GM12874 (cell line): Measurements from ENCODE around the gene SUGCT.

Experiments
- TF ChIP-seq, protein P1 (sequence below): IDR thresholded peaks from 2 replicates; pipeline ENCODE4 v1.5.1; 2011; ENCODE audit warnings: low read depth, mild to moderate bottlenecking, control low read depth, low read length, moderate library complexity; ENCODE audit not compliant: insufficient read depth

The SUGCT gene

DNA sequence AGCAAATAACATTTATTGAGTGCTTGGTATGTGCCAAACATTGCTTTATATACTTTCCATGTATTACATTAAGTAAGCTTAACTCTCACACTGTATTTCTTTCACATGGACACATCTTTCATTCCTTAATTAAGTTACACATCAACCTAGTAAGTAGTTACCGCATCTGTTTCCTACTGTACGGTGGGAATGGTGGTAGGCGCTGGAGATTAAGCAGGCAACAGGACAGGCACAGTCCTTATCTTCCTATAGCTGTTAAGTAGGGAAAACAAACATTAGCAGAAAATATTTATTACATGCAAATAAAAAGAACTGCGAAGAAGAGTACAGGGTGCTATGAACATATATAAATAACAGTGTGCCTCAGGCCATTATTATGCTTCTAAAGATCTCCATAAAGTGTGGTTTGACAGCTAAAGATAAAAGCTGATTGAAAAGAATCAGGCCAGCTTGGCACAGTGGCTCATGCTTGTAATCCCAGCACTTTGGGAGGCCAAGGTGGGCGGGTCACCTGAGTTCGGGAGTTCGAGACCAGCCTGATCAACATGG lies 105.0 kb downstream of the SUGCT start:
- TF ChIP-seq, protein P1, sequence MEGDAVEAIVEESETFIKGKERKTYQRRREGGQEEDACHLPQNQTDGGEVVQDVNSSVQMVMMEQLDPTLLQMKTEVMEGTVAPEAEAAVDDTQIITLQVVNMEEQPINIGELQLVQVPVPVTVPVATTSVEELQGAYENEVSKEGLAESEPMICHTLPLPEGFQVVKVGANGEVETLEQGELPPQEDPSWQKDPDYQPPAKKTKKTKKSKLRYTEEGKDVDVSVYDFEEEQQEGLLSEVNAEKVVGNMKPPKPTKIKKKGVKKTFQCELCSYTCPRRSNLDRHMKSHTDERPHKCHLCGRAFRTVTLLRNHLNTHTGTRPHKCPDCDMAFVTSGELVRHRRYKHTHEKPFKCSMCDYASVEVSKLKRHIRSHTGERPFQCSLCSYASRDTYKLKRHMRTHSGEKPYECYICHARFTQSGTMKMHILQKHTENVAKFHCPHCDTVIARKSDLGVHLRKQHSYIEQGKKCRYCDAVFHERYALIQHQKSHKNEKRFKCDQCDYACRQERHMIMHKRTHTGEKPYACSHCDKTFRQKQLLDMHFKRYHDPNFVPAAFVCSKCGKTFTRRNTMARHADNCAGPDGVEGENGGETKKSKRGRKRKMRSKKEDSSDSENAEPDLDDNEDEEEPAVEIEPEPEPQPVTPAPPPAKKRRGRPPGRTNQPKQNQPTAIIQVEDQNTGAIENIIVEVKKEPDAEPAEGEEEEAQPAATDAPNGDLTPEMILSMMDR: no peak

DNA sequence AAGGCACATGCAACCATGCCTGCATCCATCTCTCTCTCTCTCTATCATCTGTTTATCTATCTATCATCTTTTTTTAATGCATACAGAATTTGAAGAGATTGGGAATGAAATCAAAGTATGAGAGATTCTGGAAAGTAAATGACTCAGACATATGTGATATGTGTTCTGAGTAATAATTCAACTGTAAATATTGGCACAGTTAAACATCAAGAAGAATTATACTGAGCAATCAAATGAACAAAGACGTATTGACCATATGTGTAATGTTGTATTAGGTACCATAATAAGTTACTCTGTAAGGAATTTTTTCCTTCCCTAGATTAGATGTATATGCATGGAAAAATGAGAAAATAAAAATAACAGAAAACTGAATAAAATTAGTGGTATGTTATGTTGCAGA lies 108.3 kb downstream of the SUGCT start:
- TF ChIP-seq, protein P1: no peak

DNA sequence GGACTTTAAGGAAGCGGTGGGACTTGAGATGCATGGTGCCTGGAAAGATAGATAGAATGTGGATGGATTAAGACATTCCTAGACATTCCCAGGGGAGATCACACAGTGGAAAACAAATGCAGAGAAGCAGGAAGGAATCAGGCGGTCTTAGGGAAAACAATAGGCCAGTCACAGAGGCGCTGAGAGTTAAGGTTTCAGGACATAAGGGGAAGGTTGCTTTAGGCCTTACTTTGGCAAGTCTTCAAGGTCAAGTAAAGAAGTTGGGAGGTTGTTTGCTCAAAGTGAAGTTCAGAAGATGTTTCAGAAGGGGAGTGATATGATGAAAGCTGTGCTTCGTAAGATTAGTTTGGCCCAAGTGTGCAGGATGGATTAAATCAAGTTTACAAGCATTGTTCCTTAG lies 109.4 kb downstream of the SUGCT start:
- TF ChIP-seq, protein P1: no peak

DNA sequence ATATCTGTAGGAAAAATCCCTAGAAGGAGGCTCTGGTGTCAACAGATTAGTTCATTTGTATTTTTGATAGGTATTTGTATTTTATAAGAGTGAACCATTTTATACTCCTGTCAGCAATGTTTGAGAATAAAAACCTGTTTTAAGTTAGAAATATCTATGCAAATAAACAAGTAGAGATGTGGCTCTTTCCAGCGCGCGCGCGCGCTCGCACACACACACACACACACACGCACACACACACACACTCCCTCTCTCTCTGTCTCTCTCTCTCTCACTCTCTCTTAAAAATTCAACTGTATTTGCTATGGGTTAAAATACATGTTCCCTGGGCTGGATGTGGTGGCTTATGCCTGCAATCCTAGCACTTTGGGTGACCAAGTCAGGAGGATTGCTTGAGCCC lies 113.9 kb downstream of the SUGCT start:
- TF ChIP-seq, protein P1: no peak

DNA sequence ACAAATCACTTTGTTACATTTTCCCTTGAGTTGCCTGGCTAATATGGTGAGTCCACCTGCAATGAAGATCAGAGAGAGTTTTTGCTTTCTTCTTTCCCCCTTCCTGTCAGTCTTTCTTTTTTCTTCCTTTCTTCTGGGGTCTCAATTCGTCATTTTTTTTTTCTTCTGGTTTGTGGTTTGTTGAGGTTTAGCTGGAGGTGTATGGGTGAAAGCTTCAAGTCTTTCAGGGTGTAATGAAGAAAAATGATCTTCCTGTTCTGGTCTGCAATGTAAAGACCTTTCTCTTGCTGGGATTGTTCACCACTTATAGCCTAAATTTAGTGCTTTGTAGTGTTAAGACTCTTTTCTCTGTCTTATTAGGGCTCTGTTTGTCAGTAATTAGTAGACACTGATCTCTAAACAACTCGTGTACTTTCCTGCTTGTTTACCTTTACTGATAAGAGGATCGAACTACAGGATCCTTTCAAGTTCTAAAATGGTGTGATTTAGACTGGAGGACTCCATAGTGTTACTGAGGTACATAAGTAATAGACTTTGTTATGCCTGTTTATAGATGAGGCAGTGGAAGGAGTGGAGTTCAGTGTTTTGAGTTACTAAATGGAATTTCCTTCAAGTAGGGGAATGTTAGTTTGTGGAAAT lies 129.1 kb downstream of the SUGCT start:
- TF ChIP-seq, protein P1: no peak

DNA sequence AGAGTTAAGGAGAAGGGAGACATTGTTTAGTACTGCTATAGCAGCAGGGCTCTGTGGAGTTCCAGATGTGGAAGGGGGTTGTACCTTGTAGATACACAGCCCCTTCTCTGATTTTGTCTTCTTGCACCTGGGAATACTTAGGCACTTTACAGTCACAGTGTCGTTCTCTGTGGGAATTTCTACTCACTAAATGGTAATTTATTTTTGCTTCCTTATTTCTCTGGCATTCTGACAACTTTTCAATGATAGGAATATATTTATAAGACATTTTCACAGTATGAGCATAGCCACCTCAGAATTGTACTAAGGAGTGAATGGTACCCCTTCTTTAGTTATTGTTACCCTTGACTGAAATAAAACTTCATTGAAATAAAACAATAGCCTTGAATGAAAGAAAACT lies 132.8 kb downstream of the SUGCT start:
- TF ChIP-seq, protein P1: no peak

DNA sequence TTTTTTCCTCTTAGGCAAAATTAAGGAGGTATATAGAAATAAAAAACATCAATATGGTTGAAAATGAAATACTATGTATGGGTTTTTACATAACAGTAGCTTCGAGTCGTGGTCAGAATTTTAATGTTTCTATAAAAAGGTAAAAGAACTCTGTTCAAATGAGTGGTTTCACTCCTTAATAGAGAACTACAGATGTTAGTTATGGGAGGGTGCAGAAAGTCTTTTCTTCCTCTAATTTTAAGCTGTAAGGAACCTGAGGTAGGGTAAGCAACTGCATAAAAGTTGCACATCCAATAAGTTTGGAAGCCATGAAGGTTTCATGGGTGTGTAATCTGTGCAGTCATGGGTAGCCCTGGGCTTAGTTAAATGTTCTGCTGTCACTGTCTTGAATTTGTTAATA lies 141.3 kb downstream of the SUGCT start:
- TF ChIP-seq, protein P1: no peak
